ENCODE measurements around the gene N4BP2L1. TPM values are rescaled to one million over a fixed set of nuclear protein-coding genes. Genes with fewer than 3 reads are reported as not detected.

The N4BP2L1 gene
- total RNA-seq, 2 donors from 2014 or later, result 4.0 to 10.3 TPM

- Histone ChIP-seq H3K27ac (ENCODE audit: low read depth, low read length) (no peak overlapping the region), H3K36me3 (ENCODE audit: control insufficient read depth, insufficient read depth, low read length) (no peaks in the 10 kb centered on the region), H3K4me1 (ENCODE audit: control insufficient read depth, insufficient read depth, low read length) (peaks cover 7% of the 10 kb centered on the region), H3K27me3 (ENCODE audit: control insufficient read depth, insufficient read depth, low read length, poor library complexity, severe bottlenecking) (no peaks in the 10 kb centered on the region), H3K9ac (ENCODE audit: extremely low read depth, low read length, poor library complexity, severe bottlenecking) (no peak overlapping the region), H3K9me3 (ENCODE audit: control insufficient read depth, low read length) (no peaks in the 10 kb centered on the region), H3K4me3 (ENCODE audit: low read length) (no peak overlapping the region)
- WGBS, 2 experiments (ENCODE audit: insufficient coverage in 1 of 2, insufficient read length in 1 of 2), result 84 to 88% methylated on average over 9 to 12 of the region's 12 CpGs
- no peak overlapping the region for H3K4me3 Mint-ChIP-seq
- H3K36me3 Mint-ChIP-seq (ENCODE audit: low read depth), result no peaks in the 10 kb centered on the region
- H3K27me3 Mint-ChIP-seq (ENCODE audit: insufficient read depth), result no peaks in the 10 kb centered on the region
- no peaks in the 10 kb centered on the region for H3K9me3 Mint-ChIP-seq
- no peak for DNase-seq
- TF ChIP-seq CTCF (conservative IDR thresholded peaks at IDR 0.05), result no peak
- H3K27ac Mint-ChIP-seq, result peak overlapping the region; percentile 49
- H3K4me1 Mint-ChIP-seq, result peaks cover 10% of the 10 kb centered on the region
Observed at GRCh38 chr13:32471187-32471922, 43.4 kb upstream of the N4BP2L1 start.

DNA sequence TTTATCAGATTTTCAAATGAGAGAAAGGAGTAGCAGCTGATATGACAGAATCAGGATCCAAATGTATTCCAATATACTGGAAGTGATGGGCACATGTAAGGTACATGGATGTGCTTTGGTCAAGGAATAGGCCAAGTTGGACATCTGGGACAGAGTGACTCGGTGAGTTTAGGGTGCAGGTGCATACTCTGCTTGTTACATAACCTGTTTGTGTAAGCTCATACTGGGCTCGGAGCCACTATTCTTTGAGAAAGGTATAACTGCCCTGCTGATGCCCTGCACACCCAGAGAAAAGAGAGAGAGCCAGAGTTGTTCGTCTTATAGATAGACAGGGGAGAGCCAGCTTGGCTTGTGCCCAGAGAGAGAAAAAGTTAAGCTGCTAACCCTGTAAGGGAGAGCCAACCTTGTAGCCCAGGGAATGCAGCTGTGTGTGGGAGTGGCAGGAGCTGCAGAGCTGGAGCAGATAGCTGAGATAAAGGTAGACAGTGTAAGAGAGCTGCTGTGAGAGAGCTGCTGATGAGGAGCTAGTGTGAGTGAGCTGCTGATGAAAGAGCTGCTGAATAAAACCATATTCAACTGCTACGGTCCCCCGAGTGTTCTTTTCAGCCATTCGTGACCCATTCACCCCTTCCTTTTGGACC lies 40.7 kb upstream of the N4BP2L1 start:
- no peaks in the 10 kb centered on the region for H3K36me3 Mint-ChIP-seq (ENCODE audit: low read depth)
- H3K27ac Mint-ChIP-seq, result no peak overlapping the region
- no peak overlapping the region for H3K4me3 Mint-ChIP-seq
- Histone ChIP-seq H3K9ac (ENCODE audit: extremely low read depth, low read length, poor library complexity, severe bottlenecking) (no peak overlapping the region), H3K36me3 (ENCODE audit: control insufficient read depth, insufficient read depth, low read length) (no peaks in the 10 kb centered on the region), H3K27me3 (ENCODE audit: control insufficient read depth, insufficient read depth, low read length, poor library complexity, severe bottlenecking) (no peaks in the 10 kb centered on the region), H3K4me1 (ENCODE audit: control insufficient read depth, insufficient read depth, low read length) (peaks cover 7% of the 10 kb centered on the region), H3K27ac (ENCODE audit: low read depth, low read length) (no peak overlapping the region), H3K9me3 (ENCODE audit: control insufficient read depth, low read length) (no peaks in the 10 kb centered on the region), H3K4me3 (ENCODE audit: low read length) (no peak overlapping the region)
- no peaks in the 10 kb centered on the region for H3K9me3 Mint-ChIP-seq
- peaks cover 9% of the 10 kb centered on the region for H3K4me1 Mint-ChIP-seq
- H3K27me3 Mint-ChIP-seq (ENCODE audit: insufficient read depth), result no peaks in the 10 kb centered on the region
- TF ChIP-seq CTCF (conservative IDR thresholded peaks at IDR 0.05), result no peak
- DNase-seq, result no peak
- 90 to 98% methylated on average over 6 of the region's 6 CpGs for WGBS, 2 experiments (ENCODE audit: insufficient coverage in 1 of 2, insufficient read length in 1 of 2)

DNA sequence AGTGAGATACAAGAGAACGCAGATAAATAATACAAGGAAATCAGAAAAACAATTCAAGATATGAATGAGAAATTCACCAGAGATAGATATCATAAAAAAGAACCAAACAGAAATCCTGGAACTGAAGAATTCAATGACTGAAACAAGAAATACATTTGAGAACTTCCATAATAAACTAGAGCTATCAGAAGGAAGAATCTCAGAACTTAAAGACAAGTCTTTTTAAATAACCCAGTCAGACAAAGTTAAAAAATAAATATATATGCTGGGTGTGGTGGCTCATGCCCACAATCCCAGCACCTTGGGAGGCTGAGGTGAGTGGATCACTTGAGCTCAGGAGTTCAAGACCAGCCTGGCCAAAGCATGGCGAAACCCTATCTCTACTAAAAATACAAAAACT lies 28.7 kb upstream of the N4BP2L1 start:
- H3K4me1 Mint-ChIP-seq, result no peaks in the 10 kb centered on the region
- no peak for TF ChIP-seq CTCF (conservative IDR thresholded peaks at IDR 0.05)
- no peak overlapping the region for H3K4me3 ChIP-seq (ENCODE audit: low read length)
- no peak overlapping the region for H3K27ac ChIP-seq (ENCODE audit: low read depth, low read length)
- DNase-seq, result no peak
- peaks cover 24% of the 10 kb centered on the region for H3K9me3 ChIP-seq (ENCODE audit: control insufficient read depth, low read length)
- H3K36me3 ChIP-seq (ENCODE audit: control insufficient read depth, insufficient read depth, low read length), result no peaks in the 10 kb centered on the region
- no peak overlapping the region for H3K9ac ChIP-seq (ENCODE audit: extremely low read depth, low read length, poor library complexity, severe bottlenecking)
- H3K27ac Mint-ChIP-seq, result no peak overlapping the region
- H3K27me3 ChIP-seq (ENCODE audit: control insufficient read depth, insufficient read depth, low read length, poor library complexity, severe bottlenecking), result no peaks in the 10 kb centered on the region
- 86% methylated on average over 2 of the region's 2 CpGs; no CpG with 5 or more reads in 1 of the 2 experiments for WGBS, 2 experiments (ENCODE audit: insufficient coverage in 1 of 2, insufficient read length in 1 of 2)
- no peak overlapping the region for H3K4me3 Mint-ChIP-seq
- peaks cover 19% of the 10 kb centered on the region for H3K9me3 Mint-ChIP-seq
- peaks cover 6% of the 10 kb centered on the region for H3K36me3 Mint-ChIP-seq (ENCODE audit: low read depth)
- no peaks in the 10 kb centered on the region for H3K27me3 Mint-ChIP-seq (ENCODE audit: insufficient read depth)
- no peaks in the 10 kb centered on the region for H3K4me1 ChIP-seq (ENCODE audit: control insufficient read depth, insufficient read depth, low read length)

Measured in endodermal cell (in vitro differentiated cells).